Measurements from ENCODE around the gene TMEM232. TPM values are rescaled to one million over a fixed set of nuclear protein-coding genes. Genes with fewer than 3 reads are reported as not detected.

TMEM232 gene
- total RNA-seq, 4 donors from 2014 or later = 2.3 to 4.2 (median 3.5) TPM

- TF ChIP-seq CTCF (IDR thresholded peaks at IDR 0.05; ENCODE audit: low read depth) = no peak
These were observed 349.1 kb downstream of the TMEM232 start for GRCh38 chr5:110377361-110377760.

GRCh38 chr5:110376281-110376951 is 350.1 kb downstream of the TMEM232 start:
- no peak for TF ChIP-seq CTCF (IDR thresholded peaks at IDR 0.05; ENCODE audit: low read depth)

GRCh38 chr5:110371725-110372041 is 354.8 kb downstream of the TMEM232 start:
- no peak for TF ChIP-seq CTCF (IDR thresholded peaks at IDR 0.05; ENCODE audit: low read depth)

GRCh38 chr5:110371011-110371724 is 355.3 kb downstream of the TMEM232 start:
- no peak for TF ChIP-seq CTCF (IDR thresholded peaks at IDR 0.05; ENCODE audit: low read depth)

Small RNAs within 50 kb of the gene (small RNA-seq; reads per million reads assigned to genes)
- gene MIR548F3 = not detected
- gene RF00432 = not detected

Other genes with a start within 250 kb of the TMEM232 start
- 10 to 100 TPM; 64.6 to 74.8 (median 66.4) TPM for gene SLC25A46, start 12.3 kb upstream of the TMEM232 start, total RNA-seq

Data from subcutaneous adipose tissue (tissue), 4 donors.